Hepatocyte (in vitro differentiated cells): ENCODE data around the gene CYTH1. TPM values are rescaled to one million over a fixed set of nuclear protein-coding genes. Genes with fewer than 3 reads are reported as not detected.
"Not testable (repeated sequence)": the region's sequence is repeated elsewhere in the genome, so short reads cannot be mapped to it uniquely, and the experiment has no call there.

Source experiments
- DNase-seq: peaks from one replicate; pipeline ENCODE4 v3.0.0-alpha.2; 2016; ENCODE audit warnings: low spot score
- H2AFZ ChIP-seq: fragments of 200-600 bp; sonication (generic); 2 replicates; pipeline ENCODE4 v1.6.0; 2016; ENCODE audit warnings: antibody characterized with exemption, mild to moderate bottlenecking
- H3K27ac ChIP-seq: fragments of 200-600 bp; sonication (generic); 2 replicates; pipeline ENCODE4 v1.5.1; 2016; ENCODE audit warnings: mild to moderate bottlenecking
- H3K27me3 ChIP-seq: fragments of 200-600 bp; sonication (generic); 2 replicates; pipeline ENCODE4 v1.6.1; 2016
- H3K36me3 ChIP-seq: fragments of 200-600 bp; sonication (generic); replicated peaks from 2 replicates; pipeline ENCODE4 v1.5.1; 2016; ENCODE audit warnings: low read depth; ENCODE audit not compliant: insufficient read depth
- H3K4me1 ChIP-seq: fragments of 200-600 bp; sonication (generic); 2 replicates; pipeline ENCODE4 v1.5.1; 2016; ENCODE audit warnings: mild to moderate bottlenecking, moderate library complexity; ENCODE audit not compliant: insufficient read depth
- H3K4me2 ChIP-seq: fragments of 200-600 bp; sonication (generic); 2 replicates; pipeline ENCODE4 v1.6.0; 2016
- H3K4me3 ChIP-seq: fragments of 200-600 bp; sonication (generic); 2 replicates; pipeline ENCODE4 v1.5.1; 2016; ENCODE audit warnings: mild to moderate bottlenecking
- H3K79me2 ChIP-seq: fragments of 200-600 bp; sonication (generic); 2 replicates; pipeline ENCODE4 v1.6.0; 2017; ENCODE audit warnings: mild to moderate bottlenecking
- H3K9me2 ChIP-seq: fragments of 200-600 bp; sonication (generic); replicated peaks from 2 replicates; pipeline ENCODE4 v1.6.0; 2017; ENCODE audit warnings: mild to moderate bottlenecking; ENCODE audit not compliant: insufficient read depth
- H3K9me3 ChIP-seq: fragments of 200-600 bp; sonication (generic); 2 replicates; pipeline ENCODE4 v1.5.1; 2016; ENCODE audit warnings: low read depth, mild to moderate bottlenecking
- H4K20me1 ChIP-seq: fragments of 200-600 bp; sonication (generic); 2 replicates; pipeline ENCODE4 v1.6.0; 2016; ENCODE audit warnings: mild to moderate bottlenecking; ENCODE audit not compliant: insufficient read depth, poor library complexity, severe bottlenecking
- EZH2 ChIP-seq: fragments of 200-600 bp; sonication (generic); IDR thresholded peaks from 2 replicates; pipeline ENCODE4 v1.6.1; 2016; ENCODE audit warnings: antibody characterized with exemption, mild to moderate bottlenecking, borderline replicate concordance
- EZH2phosphoT487 ChIP-seq: fragments of 200-600 bp; sonication (generic); IDR thresholded peaks from one replicate; pipeline ENCODE4 v1.6.1; 2018; ENCODE audit warnings: antibody characterized with exemption, mild to moderate bottlenecking, low read depth, moderate library complexity; ENCODE audit not compliant: unreplicated experiment, severe bottlenecking
- WGBS: methylation state at CpG from one replicate; pipeline ENCODE4 v1.1.6; 2016; ENCODE audit warnings: low lambda C conversion rate; ENCODE audit errors: missing lambda C conversion rate; 5-methylcytosine and 5-hydroxymethylcytosine counted together
- polyA plus RNA-seq: library from polyadenylated mRNA; unstranded; fragments of >200 nt; fragmentation: Nextera tagmentation; extraction: Ambion mirVana; gene quantifications from 2 replicates; pipeline ENCODE4 v1.2.1, GENCODE V29; 2016
- total RNA-seq: library from RNA; depleted of rRNA; stranded (reverse); fragments of >200 nt; gene quantifications from 2 replicates; pipeline ENCODE4 v1.2.3, GENCODE V29; 2014
- TF ChIP-seq, protein P1 (sequence below): fragments of 200-600 bp; sonication (generic); IDR thresholded peaks from 2 replicates; pipeline ENCODE4 v1.5.1; 2016; ENCODE audit warnings: antibody characterized with exemption, mild to moderate bottlenecking; ENCODE audit not compliant: poor library complexity

CYTH1 gene
- total and polyA plus RNA-seq, 2 experiments from 2014 or later: 38.5 to 44.4 TPM

DNA sequence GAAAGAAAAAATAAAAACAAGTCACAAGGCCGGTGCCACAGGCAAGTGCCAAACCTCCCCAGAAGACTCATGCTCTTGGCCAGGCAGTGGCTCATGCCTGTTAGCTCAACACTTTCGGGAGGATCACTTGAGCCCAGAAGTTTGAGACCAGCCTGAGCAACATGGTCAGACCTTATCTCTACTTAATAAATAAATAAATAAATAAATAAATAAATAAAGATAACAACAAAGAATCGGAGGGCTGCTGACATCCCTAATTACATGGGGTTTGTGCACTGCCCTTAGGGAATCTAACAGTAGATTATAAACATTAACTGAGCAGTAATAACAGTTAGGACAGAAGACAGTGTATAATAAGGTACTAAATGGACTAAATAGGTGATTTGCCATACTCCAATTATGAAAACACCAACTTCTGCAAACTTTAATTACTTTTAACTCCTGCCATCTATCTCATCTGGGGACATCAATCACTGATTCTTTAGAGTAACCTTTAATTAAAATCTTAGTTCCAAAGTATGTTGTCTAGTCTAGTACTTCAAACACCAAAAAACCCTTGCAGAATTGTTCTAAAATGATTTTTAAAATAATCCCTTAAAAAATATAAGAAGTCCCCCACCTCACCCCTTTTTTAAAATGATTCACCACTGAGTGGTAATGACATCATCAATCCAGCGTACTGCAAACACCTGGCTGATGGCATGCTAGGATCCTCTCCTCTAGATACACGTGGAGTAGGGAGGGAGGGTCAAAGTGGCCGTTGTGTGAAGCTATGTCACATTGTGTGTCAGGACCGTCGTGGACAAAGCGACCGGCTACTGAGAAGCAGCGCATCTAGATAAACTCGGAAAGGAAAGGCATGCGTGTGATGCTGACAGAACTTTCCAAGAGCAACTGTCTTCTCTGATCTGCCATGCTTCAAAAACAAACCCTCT, 28.5 kb downstream of the CYTH1 start:
- no peaks in the 10 kb centered on the region for H4K20me1 ChIP-seq
- no peaks in the 10 kb centered on the region for H3K9me3 ChIP-seq
- no peak overlapping the region for H3K4me3 ChIP-seq
- H3K9me2 ChIP-seq: no peaks in the 10 kb centered on the region
- no peak overlapping the region for H3K27ac ChIP-seq
- no peak for DNase-seq
- no peaks in the 10 kb centered on the region for H3K36me3 ChIP-seq
- no peaks in the 10 kb centered on the region for H3K27me3 ChIP-seq
- H2AFZ ChIP-seq: no peak overlapping the region
- H3K4me2 ChIP-seq: no peak overlapping the region
- H3K4me1 ChIP-seq: no peaks in the 10 kb centered on the region
- WGBS: 88% methylated on average over 13 of the region's 13 CpGs
- H3K79me2 ChIP-seq: peaks cover 94% of the 10 kb centered on the region
- TF ChIP-seq, protein P1, sequence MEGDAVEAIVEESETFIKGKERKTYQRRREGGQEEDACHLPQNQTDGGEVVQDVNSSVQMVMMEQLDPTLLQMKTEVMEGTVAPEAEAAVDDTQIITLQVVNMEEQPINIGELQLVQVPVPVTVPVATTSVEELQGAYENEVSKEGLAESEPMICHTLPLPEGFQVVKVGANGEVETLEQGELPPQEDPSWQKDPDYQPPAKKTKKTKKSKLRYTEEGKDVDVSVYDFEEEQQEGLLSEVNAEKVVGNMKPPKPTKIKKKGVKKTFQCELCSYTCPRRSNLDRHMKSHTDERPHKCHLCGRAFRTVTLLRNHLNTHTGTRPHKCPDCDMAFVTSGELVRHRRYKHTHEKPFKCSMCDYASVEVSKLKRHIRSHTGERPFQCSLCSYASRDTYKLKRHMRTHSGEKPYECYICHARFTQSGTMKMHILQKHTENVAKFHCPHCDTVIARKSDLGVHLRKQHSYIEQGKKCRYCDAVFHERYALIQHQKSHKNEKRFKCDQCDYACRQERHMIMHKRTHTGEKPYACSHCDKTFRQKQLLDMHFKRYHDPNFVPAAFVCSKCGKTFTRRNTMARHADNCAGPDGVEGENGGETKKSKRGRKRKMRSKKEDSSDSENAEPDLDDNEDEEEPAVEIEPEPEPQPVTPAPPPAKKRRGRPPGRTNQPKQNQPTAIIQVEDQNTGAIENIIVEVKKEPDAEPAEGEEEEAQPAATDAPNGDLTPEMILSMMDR: no peak
- TF ChIP-seq EZH2 (no peak), EZH2phosphoT487 (no peak)

DNA sequence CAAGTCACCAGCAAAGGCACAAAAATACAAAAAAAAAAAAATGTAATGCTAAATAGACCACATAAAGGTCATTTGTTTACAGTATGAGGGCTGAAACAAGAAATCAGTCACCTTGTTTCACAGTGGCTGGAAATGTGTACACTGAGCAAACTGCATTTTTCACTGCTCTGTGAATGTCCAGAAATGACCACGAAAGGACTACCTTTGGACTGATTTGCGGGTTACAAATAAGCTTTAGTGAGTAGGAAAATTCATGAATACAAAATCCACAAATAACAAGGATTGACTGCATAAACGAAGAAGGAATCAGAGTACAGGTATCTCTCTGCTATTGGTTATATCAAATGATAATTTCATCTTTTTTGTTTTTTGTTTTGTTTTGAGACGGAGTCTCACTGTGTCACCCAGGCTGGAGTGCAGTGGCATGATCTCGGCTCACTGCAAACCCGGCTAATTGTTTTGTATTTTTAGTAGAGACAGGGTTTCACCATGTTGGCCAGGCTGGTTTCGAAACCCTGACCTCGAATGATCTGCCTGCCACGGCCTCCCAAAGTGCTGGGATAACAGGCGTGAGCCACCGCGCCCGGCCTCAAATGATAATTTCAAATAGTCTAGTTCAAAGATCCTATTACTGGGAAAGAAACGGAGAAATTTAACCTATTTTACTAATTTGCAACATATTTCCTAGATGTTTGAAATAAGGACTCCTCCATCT, 30.5 kb downstream of the CYTH1 start:
- Histone ChIP-seq H3K27me3 (no peaks in the 10 kb centered on the region), H3K36me3 (no peaks in the 10 kb centered on the region), H3K4me2 (no peak overlapping the region), H3K4me1 (no peaks in the 10 kb centered on the region), H3K9me3 (no peaks in the 10 kb centered on the region), H2AFZ (no peak overlapping the region), H4K20me1 (no peaks in the 10 kb centered on the region), H3K4me3 (no peak overlapping the region), H3K9me2 (no peaks in the 10 kb centered on the region), H3K79me2 (peaks cover 86% of the 10 kb centered on the region), H3K27ac (peak overlapping the region; percentile 21)
- WGBS: 87% methylated on average over 14 of the region's 14 CpGs
- TF ChIP-seq, protein P1: no peak
- TF ChIP-seq EZH2: no peak
- no peak for TF ChIP-seq EZH2phosphoT487
- DNase-seq: no peak

DNA sequence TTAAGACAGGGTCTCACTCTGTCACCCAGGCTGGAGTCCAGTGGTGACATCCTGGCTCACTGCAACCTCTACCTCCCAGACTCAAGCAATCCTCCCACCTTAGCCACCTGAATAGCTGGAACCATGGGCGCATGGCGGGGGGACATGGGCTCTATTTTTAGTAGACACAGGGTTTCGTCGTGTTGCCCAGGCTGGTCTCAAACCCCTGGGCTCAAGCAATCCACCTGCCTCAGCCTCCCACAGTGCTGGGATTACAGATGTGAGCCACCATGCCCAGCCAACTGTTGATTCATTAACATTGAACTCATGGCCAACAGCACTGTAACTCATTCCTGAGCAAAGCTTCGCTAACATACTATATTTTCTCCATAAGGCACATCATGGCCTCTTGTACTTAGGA, 31.1 kb downstream of the CYTH1 start:
- H3K27me3 ChIP-seq, H3K9me2 ChIP-seq, H3K4me3 ChIP-seq, H3K4me1 ChIP-seq, H3K9me3 ChIP-seq, H3K36me3 ChIP-seq, DNase-seq, H3K4me2 ChIP-seq, H2AFZ ChIP-seq, H4K20me1 ChIP-seq: not testable (repeated sequence)
- WGBS: 99% methylated on average over 5 of the region's 5 CpGs
- H3K79me2 ChIP-seq: peaks cover 84% of the 10 kb centered on the region
- peak overlapping the region; percentile 40 for H3K27ac ChIP-seq

DNA sequence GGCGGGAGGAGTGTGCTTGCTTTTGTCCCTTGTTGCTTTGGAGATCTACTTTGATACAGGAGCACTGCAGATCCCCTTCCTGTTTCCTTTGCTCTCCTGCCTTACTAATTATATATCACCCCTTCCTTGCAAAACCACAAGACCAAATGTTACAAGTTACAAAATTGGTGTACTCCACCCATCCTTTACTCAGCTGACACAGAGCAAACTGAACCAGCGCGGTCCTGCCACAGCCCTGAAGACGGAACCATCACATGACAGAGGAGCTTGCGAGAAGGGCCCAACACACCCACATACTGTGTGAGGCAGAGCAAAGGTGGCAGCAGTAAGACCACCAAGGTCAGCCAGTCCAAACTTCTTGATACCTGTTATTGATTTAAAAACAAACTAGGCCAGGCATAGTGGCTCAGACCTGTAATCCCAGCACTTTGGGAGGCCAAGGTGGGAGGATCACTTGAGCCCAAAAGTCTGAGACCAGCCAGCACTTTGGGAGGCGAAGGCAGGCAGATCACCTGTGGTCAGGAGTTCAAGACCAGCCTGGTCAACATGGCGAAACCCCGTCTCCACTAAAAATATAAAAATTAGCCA, 33.2 kb downstream of the CYTH1 start:
- no peak for DNase-seq

More for the DNA sequence above, 33.2 kb downstream of the CYTH1 start:
- Histone ChIP-seq H3K4me3 (no peak overlapping the region), H3K4me1 (no peaks in the 10 kb centered on the region), H3K79me2 (peaks cover 77% of the 10 kb centered on the region), H3K9me3 (no peaks in the 10 kb centered on the region), H3K9me2 (no peaks in the 10 kb centered on the region), H4K20me1 (no peaks in the 10 kb centered on the region), H2AFZ (no peak overlapping the region), H3K36me3 (no peaks in the 10 kb centered on the region), H3K4me2 (no peak overlapping the region), H3K27me3 (no peaks in the 10 kb centered on the region), H3K27ac (peak overlapping the region; percentile 14)
- WGBS: 91% methylated on average over 8 of the region's 8 CpGs
- TF ChIP-seq EZH2phosphoT487: no peak
- no peak for TF ChIP-seq EZH2
- TF ChIP-seq, protein P1: no peak
